Activated CD4-positive, CD25-positive, alpha-beta regulatory T cell (primary cell): ENCODE data around the gene KDM4C.

Experiments used
- DNase-seq, 4 experiments: peaks; one replicate each; lab custom pipeline; 2025; lab: John Stamatoyannopoulos, UW

Gene KDM4C

GRCh38 chr9:7097785-7098752, 340.3 kb downstream of the KDM4C start:
- no peak for DNase-seq

GRCh38 chr9:7103367-7103766, 345.6 kb downstream of the KDM4C start:
- DNase-seq, result no peak

- DNase-seq, result no peak
Observed at GRCh38 chr9:7103771-7104170, 346.0 kb downstream of the KDM4C start.

GRCh38 chr9:7104625-7105024, 346.9 kb downstream of the KDM4C start:
- DNase-seq, result no peak

- DNase-seq, result no peak
Observed at GRCh38 chr9:7105095-7105494, 347.3 kb downstream of the KDM4C start.

- no peak for DNase-seq
Observed at GRCh38 chr9:7108936-7109335, 351.2 kb downstream of the KDM4C start.

- no peak for DNase-seq
Observed at GRCh38 chr9:7111413-7111812, 353.6 kb downstream of the KDM4C start.

GRCh38 chr9:7115606-7116005, 357.8 kb downstream of the KDM4C start:
- DNase-seq, result no peak

GRCh38 chr9:7117676-7118561, 360.1 kb downstream of the KDM4C start:
- DNase-seq, result no peak

- DNase-seq, result no peak
Observed at GRCh38 chr9:7118633-7119032, 360.9 kb downstream of the KDM4C start.

GRCh38 chr9:7119612-7120011, 361.8 kb downstream of the KDM4C start:
- no peak for DNase-seq

- DNase-seq, result no peak
Observed at GRCh38 chr9:7121055-7121454, 363.3 kb downstream of the KDM4C start.

- no peak for DNase-seq
Observed at GRCh38 chr9:7121664-7122063, 363.9 kb downstream of the KDM4C start.

GRCh38 chr9:7123743-7124142, 366.0 kb downstream of the KDM4C start:
- DNase-seq, result no peak

- no peak for DNase-seq
Observed at GRCh38 chr9:7125231-7125630, 367.5 kb downstream of the KDM4C start.

GRCh38 chr9:7129391-7129790, 371.6 kb downstream of the KDM4C start:
- DNase-seq, result no peak

GRCh38 chr9:7130266-7130820, 372.6 kb downstream of the KDM4C start:
- no peak for DNase-seq

GRCh38 chr9:7132605-7133004, 374.8 kb downstream of the KDM4C start:
- DNase-seq, result no peak

- no peak for DNase-seq
Observed at GRCh38 chr9:7135735-7136134, 378.0 kb downstream of the KDM4C start.

- DNase-seq, result no peak
Observed at GRCh38 chr9:7137040-7137439, 379.3 kb downstream of the KDM4C start.

GRCh38 chr9:7137571-7137970, 379.8 kb downstream of the KDM4C start:
- no peak for DNase-seq

GRCh38 chr9:7139886-7140285, 382.1 kb downstream of the KDM4C start:
- no peak for DNase-seq

GRCh38 chr9:7140401-7140800, 382.6 kb downstream of the KDM4C start:
- no peak for DNase-seq
